HepG2 (cell line): Measurements from ENCODE around the gene MTCL1. TPM values are rescaled to one million over a fixed set of nuclear protein-coding genes. Genes with fewer than 3 reads are reported as not detected.

Source experiments
- ATAC-seq: fragments of 200-7000 bp; cut with Tn5 transposase; 3 replicates; pipeline ENCODE4 v1.9.1; 2020; ENCODE audit warnings: mild to moderate bottlenecking, moderate library complexity
- BruUV-seq: library from RNA; stranded (reverse); fragments of 400-500 nt; replicated peaks from 2 replicates; lab custom pipeline; 2021; lab: Mats Ljungman, UMichigan
- CTCF ChIA-PET: fragments of 300-600 bp; formaldehyde crosslinking; extraction: SDS; loops from one replicate; lab custom pipeline; 2021; ENCODE audit warnings: low total read pairs, inconsistent platforms, low intra/inter-chr PET ratio; lab: Yijun Ruan, JAX
- POLR2A ChIA-PET: fragments of 350-600 bp; sonication (Branson Sonifier 250); formaldehyde crosslinking; loops from one replicate; lab custom pipeline; 2020; ENCODE audit warnings: antibody characterized with exemption, inconsistent platforms; lab: Yijun Ruan, JAX
- DNase-seq: peaks from one replicate; pipeline ENCODE4 v3.0.0-alpha.2; 2015; ENCODE audit warnings: low spot score
- FAIRE-seq: peaks from 3 replicates; lab custom pipeline; 2011; peaks lifted over from hg19 to GRCh38; lab: Jason Lieb, UNC
- H2AFZ ChIP-seq: one replicate; pipeline ENCODE4 v1.6.1; 2011; ENCODE audit warnings: low read length, inconsistent platforms
- H3K27ac ChIP-seq: fragments of 300-600 bp; 3 replicates; pipeline ENCODE4 v1.8.0; 2011; ENCODE audit warnings: mixed run types, mild to moderate bottlenecking, mixed read lengths, low read length, inconsistent platforms; ENCODE audit not compliant: insufficient read depth; ENCODE audit errors: extremely low read length
- H3K27me3 ChIP-seq, 2 experiments: fragments of 200-600 bp in 1 of 2; 2 replicates in 1 of 2; 3 replicates in 1 of 2; pipeline versions ENCODE4 v1.6.0 to v1.8.0; 2011; ENCODE audit warnings: low read length in 2 of 2, mild to moderate bottlenecking in 2 of 2, moderate library complexity in 2 of 2, inconsistent platforms in 1 of 2; ENCODE audit not compliant: insufficient read depth in 2 of 2, control insufficient read depth in 1 of 2
- H3K36me3 ChIP-seq, 2 experiments: fragments of 200-600 bp in 1 of 2; replicated peaks in 1 of 2; 2 replicates in 1 of 2; 3 replicates in 1 of 2; pipeline versions ENCODE4 v1.5.1 to v1.8.0; 2011; ENCODE audit warnings: low read length in 2 of 2, inconsistent platforms in 1 of 2; ENCODE audit not compliant: insufficient read depth in 2 of 2, control insufficient read depth in 1 of 2
- H3K4me1 ChIP-seq: 2 replicates; pipeline ENCODE4 v1.5.1; 2012; ENCODE audit warnings: low read length, inconsistent platforms; ENCODE audit not compliant: insufficient read depth
- H3K4me2 ChIP-seq: 2 replicates; pipeline ENCODE4 v1.6.0; 2011; ENCODE audit warnings: low read depth, low read length, inconsistent platforms
- H3K4me3 ChIP-seq, 3 experiments: fragments of 200-600 bp in 1 of 3; sonication (generic), shearing (Covaris generic) in 1 of 3; replicated peaks in 1 of 3; 2 replicates each; pipeline ENCODE4 v1.5.1; 2011 to 2016; ENCODE audit warnings: low read length in 3 of 3, inconsistent platforms in 2 of 3, low read depth in 2 of 3, mild to moderate bottlenecking in 2 of 3, control low read depth in 1 of 3, mixed read lengths in 1 of 3; ENCODE audit not compliant: insufficient read depth in 1 of 3
- H3K79me2 ChIP-seq: one replicate; pipeline ENCODE4 v1.6.1; 2011; ENCODE audit warnings: low read length, inconsistent platforms; ENCODE audit not compliant: insufficient read depth
- H3K9ac ChIP-seq: 2 replicates; pipeline ENCODE4 v1.6.0; 2011; ENCODE audit warnings: mild to moderate bottlenecking, low read depth, low read length, inconsistent platforms; ENCODE audit not compliant: insufficient read depth
- H3K9me3 ChIP-seq: 2 replicates; pipeline ENCODE4 v1.5.1; 2012; ENCODE audit warnings: mild to moderate bottlenecking, low read length
- H4K20me1 ChIP-seq: 2 replicates; pipeline ENCODE4 v1.6.0; 2011; ENCODE audit warnings: inconsistent platforms, mild to moderate bottlenecking, low read length, moderate library complexity; ENCODE audit not compliant: insufficient read depth
- NFE2 ChIP-seq: sonication (generic); formaldehyde crosslinking; IDR thresholded peaks from 2 replicates; pipeline ENCODE4 v1.4.0; 2020; ENCODE audit warnings: missing genetic modification reagents
- NFIC ChIP-seq: IDR thresholded peaks from 2 replicates; pipeline ENCODE4 v1.6.1; 2012; ENCODE audit warnings: mild to moderate bottlenecking, low read length, inconsistent platforms
- PBX2 ChIP-seq: IDR thresholded peaks from 2 replicates; pipeline ENCODE4 v1.6.1; 2016; ENCODE audit warnings: control low read depth
- WIZ ChIP-seq: sonication (generic); formaldehyde crosslinking; IDR thresholded peaks from 2 replicates; pipeline ENCODE4 v1.5.1; 2020; ENCODE audit warnings: mild to moderate bottlenecking, missing genetic modification reagents
- ZNF333 ChIP-seq: sonication (generic); formaldehyde crosslinking; IDR thresholded peaks from 2 replicates; pipeline ENCODE4 v1.4.0; 2020; ENCODE audit warnings: mild to moderate bottlenecking, missing genetic modification reagents, borderline replicate concordance
- WGBS: methylation state at CpG from one replicate; pipeline ENCODE4 v1.1.6; 2017; ENCODE audit warnings: low lambda C conversion rate; 5-methylcytosine and 5-hydroxymethylcytosine counted together
- in situ Hi-C: cut with HindIII; loops from 2 replicates; pipeline ENCODE4 v1.10.0; 2017; ENCODE audit warnings: low pct_unique_long_range_greater_than_20kb; ENCODE audit not compliant: extremely low pct_ligation_motif_present
- intact Hi-C: fragments of 100-400 bp; cut with micrococcal nuclease; formaldehyde crosslinking; loops from one replicate; pipeline ENCODE4 v1.10.0; 2022; ENCODE audit not compliant: unreplicated experiment
- polyA plus RNA-seq, 8 experiments: library from polyadenylated mRNA; depleted of rRNA in 3 of 8; stranded (reverse) in 7 of 8; unstranded in 1 of 8; fragments of >200 nt; fragmentation: Illumina TruSeq in 4 of 8; extraction: Trizol in 4 of 8; gene quantifications; 2 replicates each; pipeline versions ENCODE4 v1.2.1 to v1.2.3, GENCODE V29; 2011 to 2016; ENCODE audit warnings: low read depth in 4 of 8, missing spikeins in 1 of 8, mixed read lengths in 1 of 8; ENCODE audit not compliant: insufficient read depth in 1 of 8
- total RNA-seq, 5 experiments: library from RNA; depleted of rRNA; stranded (reverse); fragments of >200 nt; fragmentation: Illumina TruSeq; extraction: Trizol; gene quantifications; 2 replicates each; pipeline ENCODE4 v1.2.3, GENCODE V29; 2016; ENCODE audit warnings: low read depth in 1 of 5
- TF ChIP-seq, protein P1 (sequence below): sonication (generic); formaldehyde crosslinking; IDR thresholded peaks from 2 replicates; pipeline ENCODE4 v1.8.0; 2022; ENCODE audit warnings: mild to moderate bottlenecking, missing genetic modification reagents, borderline replicate concordance
- TF ChIP-seq, protein P2 (sequence below): sonication (generic); formaldehyde crosslinking; IDR thresholded peaks from 2 replicates; pipeline ENCODE4 v1.8.1; 2023; ENCODE audit warnings: mild to moderate bottlenecking, inconsistent platforms, moderate library complexity, missing genetic modification reagents, borderline replicate concordance
- TF ChIP-seq, protein P3 (sequence below): IDR thresholded peaks from 2 replicates; pipeline ENCODE4 v1.6.1; 2016; ENCODE audit warnings: mild to moderate bottlenecking
- TF ChIP-seq, protein P4 (sequence below): sonication (generic); IDR thresholded peaks from 2 replicates; pipeline ENCODE4 v1.6.1; 2016; ENCODE audit warnings: low read depth, borderline replicate concordance
- TF ChIP-seq, protein P5 (sequence below): sonication (generic); formaldehyde crosslinking; IDR thresholded peaks from 2 replicates; pipeline ENCODE4 v1.4.0; 2020; ENCODE audit warnings: mild to moderate bottlenecking, missing genetic modification reagents

The MTCL1 gene
- total and polyA plus RNA-seq, 2 of the 13 experiments (the other 11 are each of a cell fraction or from before 2014, with no cell fraction given), result 3.1 to 3.2 TPM

GRCh38 chr18:8803957-8804356 is 98.6 kb downstream of the MTCL1 start:
- Histone ChIP-seq H3K4me3 (no peak overlapping the region), H2AFZ (no peak overlapping the region), H3K9ac (no peak overlapping the region), H3K27ac (no peak overlapping the region), H3K79me2 (no peaks in the 10 kb centered on the region), H3K4me2 (no peak overlapping the region), H3K27me3 (no peaks in the 10 kb centered on the region), H3K9me3 (no peaks in the 10 kb centered on the region), H3K36me3 (no peaks in the 10 kb centered on the region; a peak in 1 of 5 replicates), H4K20me1 (no peaks in the 10 kb centered on the region), H3K4me1 (no peaks in the 10 kb centered on the region)
- DNase-seq (no peak), FAIRE-seq (no peak), ATAC-seq (no peak)
- ChIA-PET CTCF (no interaction called here), POLR2A (no interaction called here)
- no peak for TF ChIP-seq ZNF333 (CRISPR knock-in tag)
- TF ChIP-seq, protein P1, sequence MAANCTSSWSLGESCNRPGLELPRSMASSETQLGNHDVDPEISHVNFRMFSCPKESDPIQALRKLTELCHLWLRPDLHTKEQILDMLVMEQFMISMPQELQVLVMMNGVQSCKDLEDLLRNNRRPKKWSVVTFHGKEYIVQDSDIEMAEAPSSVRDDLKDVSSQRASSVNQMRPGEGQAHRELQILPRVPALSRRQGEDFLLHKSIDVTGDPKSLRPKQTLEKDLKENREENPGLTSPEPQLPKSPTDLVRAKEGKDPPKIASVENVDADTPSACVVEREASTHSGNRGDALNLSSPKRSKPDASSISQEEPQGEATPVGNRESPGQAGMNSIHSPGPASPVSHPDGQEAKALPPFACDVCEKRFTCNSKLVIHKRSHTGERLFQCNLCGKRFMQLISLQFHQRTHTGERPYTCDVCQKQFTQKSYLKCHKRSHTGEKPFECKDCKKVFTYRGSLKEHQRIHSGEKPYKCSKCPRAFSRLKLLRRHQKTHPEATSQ (CRISPR knock-in tag), result no peak
- TF ChIP-seq, protein P2, sequence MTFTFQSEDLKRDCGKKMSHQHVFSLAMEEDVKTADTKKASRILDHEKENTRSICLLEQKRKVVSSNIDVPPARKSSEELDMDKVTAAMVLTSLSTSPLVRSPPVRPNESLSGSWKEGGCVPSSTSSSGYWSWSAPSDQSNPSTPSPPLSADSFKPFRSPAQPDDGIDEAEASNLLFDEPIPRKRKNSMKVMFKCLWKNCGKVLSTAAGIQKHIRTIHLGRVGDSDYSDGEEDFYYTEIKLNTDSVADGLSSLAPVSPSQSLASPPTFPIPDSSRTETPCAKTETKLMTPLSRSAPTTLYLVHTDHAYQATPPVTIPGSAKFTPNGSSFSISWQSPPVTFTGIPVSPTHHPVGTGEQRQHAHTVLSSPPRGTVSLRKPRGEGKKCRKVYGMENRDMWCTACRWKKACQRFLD (CRISPR knock-in tag), result no peak
- TF ChIP-seq, protein P3, sequence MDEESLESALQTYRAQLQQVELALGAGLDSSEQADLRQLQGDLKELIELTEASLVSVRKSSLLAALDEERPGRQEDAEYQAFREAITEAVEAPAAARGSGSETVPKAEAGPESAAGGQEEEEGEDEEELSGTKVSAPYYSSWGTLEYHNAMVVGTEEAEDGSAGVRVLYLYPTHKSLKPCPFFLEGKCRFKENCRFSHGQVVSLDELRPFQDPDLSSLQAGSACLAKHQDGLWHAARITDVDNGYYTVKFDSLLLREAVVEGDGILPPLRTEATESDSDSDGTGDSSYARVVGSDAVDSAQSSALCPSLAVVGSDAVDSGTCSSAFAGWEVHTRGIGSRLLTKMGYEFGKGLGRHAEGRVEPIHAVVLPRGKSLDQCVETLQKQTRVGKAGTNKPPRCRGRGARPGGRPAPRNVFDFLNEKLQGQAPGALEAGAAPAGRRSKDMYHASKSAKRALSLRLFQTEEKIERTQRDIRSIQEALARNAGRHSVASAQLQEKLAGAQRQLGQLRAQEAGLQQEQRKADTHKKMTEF, result no peak
- no peak for TF ChIP-seq WIZ
- TF ChIP-seq, protein P4, sequence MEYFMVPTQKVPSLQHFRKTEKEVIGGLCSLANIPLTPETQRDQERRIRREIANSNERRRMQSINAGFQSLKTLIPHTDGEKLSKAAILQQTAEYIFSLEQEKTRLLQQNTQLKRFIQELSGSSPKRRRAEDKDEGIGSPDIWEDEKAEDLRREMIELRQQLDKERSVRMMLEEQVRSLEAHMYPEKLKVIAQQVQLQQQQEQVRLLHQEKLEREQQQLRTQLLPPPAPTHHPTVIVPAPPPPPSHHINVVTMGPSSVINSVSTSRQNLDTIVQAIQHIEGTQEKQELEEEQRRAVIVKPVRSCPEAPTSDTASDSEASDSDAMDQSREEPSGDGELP, result no peak
- TF ChIP-seq NFE2, result no peak
- TF ChIP-seq, protein P5, sequence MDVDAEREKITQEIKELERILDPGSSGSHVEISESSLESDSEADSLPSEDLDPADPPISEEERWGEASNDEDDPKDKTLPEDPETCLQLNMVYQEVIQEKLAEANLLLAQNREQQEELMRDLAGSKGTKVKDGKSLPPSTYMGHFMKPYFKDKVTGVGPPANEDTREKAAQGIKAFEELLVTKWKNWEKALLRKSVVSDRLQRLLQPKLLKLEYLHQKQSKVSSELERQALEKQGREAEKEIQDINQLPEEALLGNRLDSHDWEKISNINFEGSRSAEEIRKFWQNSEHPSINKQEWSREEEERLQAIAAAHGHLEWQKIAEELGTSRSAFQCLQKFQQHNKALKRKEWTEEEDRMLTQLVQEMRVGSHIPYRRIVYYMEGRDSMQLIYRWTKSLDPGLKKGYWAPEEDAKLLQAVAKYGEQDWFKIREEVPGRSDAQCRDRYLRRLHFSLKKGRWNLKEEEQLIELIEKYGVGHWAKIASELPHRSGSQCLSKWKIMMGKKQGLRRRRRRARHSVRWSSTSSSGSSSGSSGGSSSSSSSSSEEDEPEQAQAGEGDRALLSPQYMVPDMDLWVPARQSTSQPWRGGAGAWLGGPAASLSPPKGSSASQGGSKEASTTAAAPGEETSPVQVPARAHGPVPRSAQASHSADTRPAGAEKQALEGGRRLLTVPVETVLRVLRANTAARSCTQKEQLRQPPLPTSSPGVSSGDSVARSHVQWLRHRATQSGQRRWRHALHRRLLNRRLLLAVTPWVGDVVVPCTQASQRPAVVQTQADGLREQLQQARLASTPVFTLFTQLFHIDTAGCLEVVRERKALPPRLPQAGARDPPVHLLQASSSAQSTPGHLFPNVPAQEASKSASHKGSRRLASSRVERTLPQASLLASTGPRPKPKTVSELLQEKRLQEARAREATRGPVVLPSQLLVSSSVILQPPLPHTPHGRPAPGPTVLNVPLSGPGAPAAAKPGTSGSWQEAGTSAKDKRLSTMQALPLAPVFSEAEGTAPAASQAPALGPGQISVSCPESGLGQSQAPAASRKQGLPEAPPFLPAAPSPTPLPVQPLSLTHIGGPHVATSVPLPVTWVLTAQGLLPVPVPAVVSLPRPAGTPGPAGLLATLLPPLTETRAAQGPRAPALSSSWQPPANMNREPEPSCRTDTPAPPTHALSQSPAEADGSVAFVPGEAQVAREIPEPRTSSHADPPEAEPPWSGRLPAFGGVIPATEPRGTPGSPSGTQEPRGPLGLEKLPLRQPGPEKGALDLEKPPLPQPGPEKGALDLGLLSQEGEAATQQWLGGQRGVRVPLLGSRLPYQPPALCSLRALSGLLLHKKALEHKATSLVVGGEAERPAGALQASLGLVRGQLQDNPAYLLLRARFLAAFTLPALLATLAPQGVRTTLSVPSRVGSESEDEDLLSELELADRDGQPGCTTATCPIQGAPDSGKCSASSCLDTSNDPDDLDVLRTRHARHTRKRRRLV (CRISPR knock-in tag), result no peak
- TF ChIP-seq NFIC, result no peak
- no peak for TF ChIP-seq PBX2 (CRISPR knock-in tag)
- no TSS peak for BruUV-seq
- in situ Hi-C loops, result no loop called here
- WGBS, result 68% methylated on average over 1 of the region's 1 CpG
- intact Hi-C loops, result no loop called here
